HepG2 (cell line): ENCODE measurements around the gene AKAP8L. TPM values are rescaled to one million over a fixed set of nuclear protein-coding genes. Genes with fewer than 3 reads are reported as not detected.

Source experiments
- ATAC-seq: fragments of 200-7000 bp; cut with Tn5 transposase; 3 replicates; pipeline ENCODE4 v1.9.1; 2020; ENCODE audit warnings: mild to moderate bottlenecking, moderate library complexity
- BruUV-seq: library from RNA; stranded (reverse); fragments of 400-500 nt; replicated peaks from 2 replicates; lab custom pipeline; 2021; lab: Mats Ljungman, UMichigan
- CTCF ChIA-PET: fragments of 300-600 bp; formaldehyde crosslinking; extraction: SDS; loops from one replicate; lab custom pipeline; 2021; ENCODE audit warnings: low total read pairs, inconsistent platforms, low intra/inter-chr PET ratio; lab: Yijun Ruan, JAX
- POLR2A ChIA-PET: fragments of 350-600 bp; sonication (Branson Sonifier 250); formaldehyde crosslinking; loops from one replicate; lab custom pipeline; 2020; ENCODE audit warnings: antibody characterized with exemption, inconsistent platforms; lab: Yijun Ruan, JAX
- DNase-seq: peaks from one replicate; pipeline ENCODE4 v3.0.0-alpha.2; 2015; ENCODE audit warnings: low spot score
- FAIRE-seq: peaks from 3 replicates; lab custom pipeline; 2011; peaks lifted over from hg19 to GRCh38; lab: Jason Lieb, UNC
- H2AFZ ChIP-seq: one replicate; pipeline ENCODE4 v1.6.1; 2011; ENCODE audit warnings: low read length, inconsistent platforms
- H3K27ac ChIP-seq: fragments of 300-600 bp; 3 replicates; pipeline ENCODE4 v1.8.0; 2011; ENCODE audit warnings: mixed run types, mild to moderate bottlenecking, mixed read lengths, low read length, inconsistent platforms; ENCODE audit not compliant: insufficient read depth; ENCODE audit errors: extremely low read length
- H3K27me3 ChIP-seq, 2 experiments: fragments of 200-600 bp in 1 of 2; 2 replicates in 1 of 2; 3 replicates in 1 of 2; pipeline versions ENCODE4 v1.6.0 to v1.8.0; 2011; ENCODE audit warnings: low read length in 2 of 2, mild to moderate bottlenecking in 2 of 2, moderate library complexity in 2 of 2, inconsistent platforms in 1 of 2; ENCODE audit not compliant: insufficient read depth in 2 of 2, control insufficient read depth in 1 of 2
- H3K36me3 ChIP-seq, 2 experiments: fragments of 200-600 bp in 1 of 2; replicated peaks in 1 of 2; 2 replicates in 1 of 2; 3 replicates in 1 of 2; pipeline versions ENCODE4 v1.5.1 to v1.8.0; 2011; ENCODE audit warnings: low read length in 2 of 2, inconsistent platforms in 1 of 2; ENCODE audit not compliant: insufficient read depth in 2 of 2, control insufficient read depth in 1 of 2
- H3K4me1 ChIP-seq: 2 replicates; pipeline ENCODE4 v1.5.1; 2012; ENCODE audit warnings: low read length, inconsistent platforms; ENCODE audit not compliant: insufficient read depth
- H3K4me2 ChIP-seq: 2 replicates; pipeline ENCODE4 v1.6.0; 2011; ENCODE audit warnings: low read depth, low read length, inconsistent platforms
- H3K4me3 ChIP-seq, 3 experiments: fragments of 200-600 bp in 1 of 3; sonication (generic), shearing (Covaris generic) in 1 of 3; replicated peaks in 1 of 3; 2 replicates each; pipeline ENCODE4 v1.5.1; 2011 to 2016; ENCODE audit warnings: low read length in 3 of 3, inconsistent platforms in 2 of 3, low read depth in 2 of 3, mild to moderate bottlenecking in 2 of 3, control low read depth in 1 of 3, mixed read lengths in 1 of 3; ENCODE audit not compliant: insufficient read depth in 1 of 3
- H3K79me2 ChIP-seq: one replicate; pipeline ENCODE4 v1.6.1; 2011; ENCODE audit warnings: low read length, inconsistent platforms; ENCODE audit not compliant: insufficient read depth
- H3K9ac ChIP-seq: 2 replicates; pipeline ENCODE4 v1.6.0; 2011; ENCODE audit warnings: mild to moderate bottlenecking, low read depth, low read length, inconsistent platforms; ENCODE audit not compliant: insufficient read depth
- H3K9me3 ChIP-seq: 2 replicates; pipeline ENCODE4 v1.5.1; 2012; ENCODE audit warnings: mild to moderate bottlenecking, low read length
- H4K20me1 ChIP-seq: 2 replicates; pipeline ENCODE4 v1.6.0; 2011; ENCODE audit warnings: inconsistent platforms, mild to moderate bottlenecking, low read length, moderate library complexity; ENCODE audit not compliant: insufficient read depth
- FOXC1 ChIP-seq: sonication (generic); formaldehyde crosslinking; IDR thresholded peaks from 2 replicates; pipeline ENCODE4 v1.8.0; 2022; ENCODE audit warnings: mild to moderate bottlenecking, missing genetic modification reagents, borderline replicate concordance
- PRDM4 ChIP-seq: sonication (generic); formaldehyde crosslinking; IDR thresholded peaks from 2 replicates; pipeline ENCODE4 v1.9.0; 2021; ENCODE audit warnings: missing genetic modification reagents, borderline replicate concordance
- RBM39 ChIP-seq: fragments of 200-400 bp; formaldehyde crosslinking; IDR thresholded peaks from one replicate; pipeline ENCODE4 v1.6.1; 2018; ENCODE audit warnings: antibody characterized with exemption, mild to moderate bottlenecking, low read depth, low read length; ENCODE audit not compliant: poor library complexity, severe bottlenecking
- ZNF160 ChIP-seq: sonication (generic); formaldehyde crosslinking; IDR thresholded peaks from 2 replicates; pipeline ENCODE4 v1.8.0; 2022; ENCODE audit warnings: mild to moderate bottlenecking, inconsistent platforms, missing genetic modification reagents
- ZNF235 ChIP-seq: sonication (generic); formaldehyde crosslinking; IDR thresholded peaks from 2 replicates; pipeline ENCODE4 v1.8.1; 2023; ENCODE audit warnings: mild to moderate bottlenecking, missing genetic modification reagents, borderline replicate concordance
- ZNF776 ChIP-seq: sonication (generic); formaldehyde crosslinking; IDR thresholded peaks from 2 replicates; pipeline ENCODE4 v1.4.0; 2020; ENCODE audit warnings: mild to moderate bottlenecking, missing genetic modification reagents
- WGBS: methylation state at CpG from one replicate; pipeline ENCODE4 v1.1.6; 2017; ENCODE audit warnings: low lambda C conversion rate; 5-methylcytosine and 5-hydroxymethylcytosine counted together
- in situ Hi-C: cut with HindIII; loops from 2 replicates; pipeline ENCODE4 v1.10.0; 2017; ENCODE audit warnings: low pct_unique_long_range_greater_than_20kb; ENCODE audit not compliant: extremely low pct_ligation_motif_present
- intact Hi-C: fragments of 100-400 bp; cut with micrococcal nuclease; formaldehyde crosslinking; loops from one replicate; pipeline ENCODE4 v1.10.0; 2022; ENCODE audit not compliant: unreplicated experiment
- polyA plus RNA-seq, 8 experiments: library from polyadenylated mRNA; depleted of rRNA in 3 of 8; stranded (reverse) in 7 of 8; unstranded in 1 of 8; fragments of >200 nt; fragmentation: Illumina TruSeq in 4 of 8; extraction: Trizol in 4 of 8; gene quantifications; 2 replicates each; pipeline versions ENCODE4 v1.2.1 to v1.2.3, GENCODE V29; 2011 to 2016; ENCODE audit warnings: low read depth in 4 of 8, missing spikeins in 1 of 8, mixed read lengths in 1 of 8; ENCODE audit not compliant: insufficient read depth in 1 of 8
- total RNA-seq, 5 experiments: library from RNA; depleted of rRNA; stranded (reverse); fragments of >200 nt; fragmentation: Illumina TruSeq; extraction: Trizol; gene quantifications; 2 replicates each; pipeline ENCODE4 v1.2.3, GENCODE V29; 2016; ENCODE audit warnings: low read depth in 1 of 5

Gene AKAP8L
- total and polyA plus RNA-seq, 2 of the 13 experiments (the other 11 are each of a cell fraction or from before 2014, with no cell fraction given): 48.2 to 49.6 TPM

DNA sequence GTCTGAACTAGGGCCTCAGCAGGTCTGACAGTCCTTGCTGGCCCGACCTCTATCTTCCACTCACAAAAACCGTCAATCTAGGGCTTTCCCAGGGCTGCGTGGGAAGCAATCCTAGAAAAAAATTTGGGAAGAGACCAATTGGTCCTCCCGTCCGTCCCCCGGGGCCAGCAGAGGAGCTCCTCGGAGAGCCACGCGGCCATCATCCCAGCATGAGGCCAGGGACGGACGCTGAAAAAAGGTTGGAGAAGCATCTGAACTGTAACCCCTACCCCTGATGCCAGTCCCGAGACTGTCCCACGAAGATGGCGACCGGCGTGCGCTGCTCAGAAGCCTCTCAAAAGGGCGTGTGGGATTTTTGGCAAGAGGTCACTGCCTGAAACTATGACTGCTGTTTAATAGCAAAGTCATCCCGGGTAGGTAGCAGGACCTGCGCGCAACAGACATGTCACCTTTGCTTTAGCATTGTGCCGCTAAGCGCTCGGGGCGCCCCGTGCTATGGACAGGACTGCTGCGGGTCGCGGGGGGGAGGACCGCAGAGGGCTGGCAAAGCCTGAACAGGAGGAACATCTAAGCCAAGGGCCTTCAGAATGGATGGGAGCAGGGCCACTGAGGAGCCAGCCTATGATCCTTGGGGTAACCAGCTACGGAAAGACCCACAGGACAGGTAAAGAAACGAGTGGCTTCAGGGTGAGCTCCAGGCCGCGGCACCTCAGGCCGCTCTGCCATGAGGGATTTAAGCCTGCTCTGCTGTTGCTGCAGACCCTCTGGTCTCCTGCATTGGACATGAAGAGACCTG is 49.8 kb downstream of the AKAP8L start:
- no peak overlapping the region for H3K27ac ChIP-seq
- H2AFZ ChIP-seq: no peak overlapping the region
- H4K20me1 ChIP-seq: no peaks in the 10 kb centered on the region
- DNase-seq (no peak), FAIRE-seq (no peak), ATAC-seq (no peak)
- BruUV-seq: no TSS peak
- CTCF ChIA-PET: no interaction called here
- H3K9ac ChIP-seq: no peak overlapping the region
- intact Hi-C loops (no loop called here), in situ Hi-C loops (no loop called here)
- peaks cover 33 to 79% of the 10 kb centered on the region in 2 experiments for H3K36me3 ChIP-seq
- H3K4me2 ChIP-seq: no peak overlapping the region
- no peaks in the 10 kb centered on the region for H3K9me3 ChIP-seq
- peaks cover 9% of the 10 kb centered on the region for H3K79me2 ChIP-seq
- WGBS: 97% methylated on average over 31 of the region's 35 CpGs
- TF ChIP-seq ZNF235 (CRISPR knock-in tag) (no peak), ZNF160 (CRISPR knock-in tag) (no peak), FOXC1 (CRISPR knock-in tag) (no peak), ZNF776 (no peak), PRDM4 (CRISPR knock-in tag) (no peak), RBM39 (no peak)
- no peaks in the 10 kb centered on the region for H3K4me1 ChIP-seq
- H3K27me3 ChIP-seq: no peaks in the 10 kb centered on the region
- no peak overlapping the region for H3K4me3 ChIP-seq
- POLR2A ChIA-PET: interaction anchor here (2.3 kb wide), 1 partner anchor 10 kb away, joined by 8 read pairs; the partner anchor contains the start of gene AKAP8
